Caco-2 (cell line): Measurements from ENCODE around the gene PHIP. TPM values are rescaled to one million over a fixed set of nuclear protein-coding genes. Genes with fewer than 3 reads are reported as not detected.
"Not testable (repeated sequence)": the region's sequence is repeated elsewhere in the genome, so short reads cannot be mapped to it uniquely, and the experiment has no call there.

Source experiments
- BruUV-seq: library from RNA; stranded (reverse); fragments of 400-500 nt; replicated peaks from 2 replicates; lab custom pipeline; 2021; lab: Mats Ljungman, UMichigan
- CTCF ChIA-PET: fragments of 300-600 bp; sonication (Branson Sonifier 250); formaldehyde crosslinking; loops from one replicate; lab custom pipeline; 2022; ENCODE audit warnings: antibody characterized with exemption; lab: Charles Lee
- POLR2A ChIA-PET: fragments of 300-600 bp; sonication (Branson Sonifier 250); formaldehyde crosslinking; loops from one replicate; lab custom pipeline; 2022; ENCODE audit warnings: antibody characterized with exemption; lab: Charles Lee
- DNase-seq, 2 experiments: peaks; one replicate each; pipeline versions ENCODE4 v3.0.0 to v3.0.0-alpha.2; 2020 to 2022
- H3K27me3 ChIP-seq: replicated peaks from 2 replicates; pipeline ENCODE4 v1.6.0; 2011; ENCODE audit warnings: low read length; ENCODE audit not compliant: control insufficient read depth, insufficient read depth
- H3K36me3 ChIP-seq: 2 replicates; pipeline ENCODE4 v1.5.1; 2011; ENCODE audit warnings: low read length; ENCODE audit not compliant: control insufficient read depth, insufficient read depth
- H3K4me1 ChIP-seq: fragments of 250-450 bp; sonication (Bioruptor Pico); 2 replicates; pipeline ENCODE4 v1.5.1; 2020; ENCODE audit warnings: mild to moderate bottlenecking
- H3K4me3 ChIP-seq: 2 replicates; pipeline ENCODE4 v1.5.1; 2011; ENCODE audit warnings: low read depth, mild to moderate bottlenecking, control low read depth, low read length
- H3K9me3 ChIP-seq: fragments of 250-450 bp; sonication (Bioruptor Pico); 2 replicates; pipeline ENCODE4 v1.5.1; 2020; ENCODE audit warnings: mild to moderate bottlenecking, moderate library complexity
- H3K27ac Mint-ChIP-seq: one replicate; pipeline ENCODE4 v1.8.0; 2022; ENCODE audit warnings: mixed read lengths; ENCODE audit not compliant: unreplicated experiment
- H3K27me3 Mint-ChIP-seq: one replicate; pipeline ENCODE4 v1.8.0; 2022; ENCODE audit warnings: mixed read lengths; ENCODE audit not compliant: insufficient read depth, unreplicated experiment
- H3K36me3 Mint-ChIP-seq: one replicate; pipeline ENCODE4 v1.8.0; 2022; ENCODE audit warnings: mild to moderate bottlenecking, mixed read lengths; ENCODE audit not compliant: insufficient read depth, unreplicated experiment
- H3K4me1 Mint-ChIP-seq: one replicate; pipeline ENCODE4 v1.8.0; 2022; ENCODE audit warnings: low read depth, mixed read lengths; ENCODE audit not compliant: unreplicated experiment
- H3K4me3 Mint-ChIP-seq: one replicate; pipeline ENCODE4 v1.8.0; 2022; ENCODE audit warnings: mild to moderate bottlenecking, moderate library complexity, mixed read lengths; ENCODE audit not compliant: unreplicated experiment
- H3K9me3 Mint-ChIP-seq: one replicate; pipeline ENCODE4 v1.8.0; 2022; ENCODE audit warnings: mixed read lengths; ENCODE audit not compliant: unreplicated experiment
- intact Hi-C: fragments of 100-400 bp; cut with micrococcal nuclease; formaldehyde crosslinking; loops from one replicate; pipeline ENCODE4 v1.10.0; 2022; ENCODE audit not compliant: unreplicated experiment
- total RNA-seq: library from RNA; stranded (reverse); gene quantifications from 2 replicates; pipeline ENCODE4 v1.2.3, GENCODE V29; 2022
- TF ChIP-seq, protein P1 (sequence below), 2 experiments: fragments of 200-600 bp in 1 of 2; IDR thresholded peaks; 1 replicate in 1 of 2; 2 replicates in 1 of 2; pipeline versions ENCODE4 v1.5.1 to v1.8.0; 2011 to 2022; ENCODE audit warnings: antibody characterized with exemption in 1 of 2, control low read depth in 1 of 2, inconsistent platforms in 1 of 2, low read depth in 1 of 2, low read length in 1 of 2, mild to moderate bottlenecking in 1 of 2, moderate library complexity in 1 of 2; ENCODE audit not compliant: insufficient read depth in 1 of 2, severe bottlenecking in 1 of 2, unreplicated experiment in 1 of 2

Gene PHIP
- total RNA-seq, 1 experiment from 2014 or later, result 31.2 TPM

DNA sequence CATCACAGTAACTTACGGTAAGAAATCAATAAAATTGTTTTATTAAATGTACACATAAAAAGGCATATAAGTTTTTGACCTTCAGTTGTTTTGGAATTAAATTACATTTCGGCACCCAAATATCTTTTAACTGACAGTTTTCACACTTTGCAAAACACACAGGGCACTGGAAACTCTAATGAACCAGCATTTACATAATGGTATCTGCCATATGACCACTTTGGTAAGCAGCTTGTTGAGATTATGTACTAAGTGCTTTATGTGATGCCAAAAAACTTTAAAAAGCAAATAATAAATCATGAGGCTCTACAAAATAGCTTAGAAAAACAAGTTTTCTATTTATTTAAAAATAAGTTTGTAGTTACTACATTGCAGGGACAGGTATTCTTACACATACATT, 142.5 kb downstream of the PHIP start:
- DNase-seq, result no peak
- no peak overlapping the region for H3K27ac Mint-ChIP-seq
- no peaks in the 10 kb centered on the region for H3K27me3 ChIP-seq
- POLR2A ChIA-PET, result no interaction called here
- TF ChIP-seq, protein P1, sequence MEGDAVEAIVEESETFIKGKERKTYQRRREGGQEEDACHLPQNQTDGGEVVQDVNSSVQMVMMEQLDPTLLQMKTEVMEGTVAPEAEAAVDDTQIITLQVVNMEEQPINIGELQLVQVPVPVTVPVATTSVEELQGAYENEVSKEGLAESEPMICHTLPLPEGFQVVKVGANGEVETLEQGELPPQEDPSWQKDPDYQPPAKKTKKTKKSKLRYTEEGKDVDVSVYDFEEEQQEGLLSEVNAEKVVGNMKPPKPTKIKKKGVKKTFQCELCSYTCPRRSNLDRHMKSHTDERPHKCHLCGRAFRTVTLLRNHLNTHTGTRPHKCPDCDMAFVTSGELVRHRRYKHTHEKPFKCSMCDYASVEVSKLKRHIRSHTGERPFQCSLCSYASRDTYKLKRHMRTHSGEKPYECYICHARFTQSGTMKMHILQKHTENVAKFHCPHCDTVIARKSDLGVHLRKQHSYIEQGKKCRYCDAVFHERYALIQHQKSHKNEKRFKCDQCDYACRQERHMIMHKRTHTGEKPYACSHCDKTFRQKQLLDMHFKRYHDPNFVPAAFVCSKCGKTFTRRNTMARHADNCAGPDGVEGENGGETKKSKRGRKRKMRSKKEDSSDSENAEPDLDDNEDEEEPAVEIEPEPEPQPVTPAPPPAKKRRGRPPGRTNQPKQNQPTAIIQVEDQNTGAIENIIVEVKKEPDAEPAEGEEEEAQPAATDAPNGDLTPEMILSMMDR (IDR thresholded peaks at IDR 0.05; ENCODE audit: insufficient read depth in 1 of 2, low read depth in 1 of 2, low read length in 1 of 2, severe bottlenecking in 1 of 2, unreplicated experiment in 1 of 2), result no peak
- BruUV-seq, result no TSS peak
- H3K9me3 ChIP-seq, result no peaks in the 10 kb centered on the region
- intact Hi-C loops, result no loop called here
- no peaks in the 10 kb centered on the region for H3K36me3 ChIP-seq
- no peak overlapping the region for H3K4me3 ChIP-seq
- CTCF ChIA-PET, result no interaction called here
- peaks cover 13% of the 10 kb centered on the region for H3K36me3 Mint-ChIP-seq
- no peaks in the 10 kb centered on the region for H3K9me3 Mint-ChIP-seq
- no peaks in the 10 kb centered on the region for H3K27me3 Mint-ChIP-seq
- no peak overlapping the region for H3K4me3 Mint-ChIP-seq
- H3K4me1 Mint-ChIP-seq, result no peaks in the 10 kb centered on the region
- H3K4me1 ChIP-seq, result no peaks in the 10 kb centered on the region

- ChIA-PET CTCF (no interaction called here), POLR2A (no interaction called here)
- no peaks in the 10 kb centered on the region for H3K36me3 ChIP-seq
- Mint-ChIP-seq H3K27me3 (peaks cover 3% of the 10 kb centered on the region), H3K36me3 (no peaks in the 10 kb centered on the region), H3K9me3 (peaks cover 31% of the 10 kb centered on the region), H3K4me3 (no peak overlapping the region), H3K27ac (no peak overlapping the region), H3K4me1 (no peaks in the 10 kb centered on the region)
- H3K9me3 ChIP-seq, result peaks cover 3% of the 10 kb centered on the region; the same call in 1 of the 2 replicates
- TF ChIP-seq, protein P1 (IDR thresholded peaks at IDR 0.05; ENCODE audit: insufficient read depth in 1 of 2, low read depth in 1 of 2, low read length in 1 of 2, severe bottlenecking in 1 of 2, unreplicated experiment in 1 of 2), result no peak
- no peaks in the 10 kb centered on the region for H3K4me1 ChIP-seq
- H3K27me3 ChIP-seq, result no peaks in the 10 kb centered on the region
- intact Hi-C loops, result no loop called here
- no peak for DNase-seq
- no peak overlapping the region for H3K4me3 ChIP-seq
- no TSS peak for BruUV-seq
Observed at GRCh38 chr6:78925317-78925716, 152.7 kb downstream of the PHIP start.

DNA sequence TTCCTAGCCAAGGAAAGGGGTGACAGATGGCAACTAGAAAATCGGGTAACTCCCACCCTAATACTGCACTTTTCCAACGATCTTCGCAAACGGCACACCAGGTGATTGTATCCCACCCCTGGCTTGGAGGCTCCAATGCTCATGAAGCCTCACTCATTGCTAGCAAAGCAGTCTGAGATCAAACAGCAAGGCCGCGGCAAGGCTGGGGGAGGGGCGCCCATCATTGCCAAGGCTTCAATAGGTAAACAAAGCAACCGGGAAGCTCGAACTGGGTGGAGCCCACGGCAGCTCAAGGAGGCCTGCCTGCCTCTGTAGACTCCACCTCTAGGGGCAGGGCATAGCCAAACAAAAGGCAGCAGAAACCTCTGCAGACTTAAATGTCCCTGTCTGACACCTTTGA, 156.9 kb downstream of the PHIP start:
- H3K9me3 Mint-ChIP-seq, result peaks cover 28% of the 10 kb centered on the region
- BruUV-seq, H3K4me3 Mint-ChIP-seq, H3K27ac Mint-ChIP-seq, H3K27me3 Mint-ChIP-seq, H3K4me1 Mint-ChIP-seq, H3K36me3 Mint-ChIP-seq, DNase-seq, H3K36me3 ChIP-seq, H3K4me1 ChIP-seq, H3K4me3 ChIP-seq, CTCF ChIA-PET, intact Hi-C loops, H3K27me3 ChIP-seq, H3K9me3 ChIP-seq, POLR2A ChIA-PET: not testable (repeated sequence)

DNA sequence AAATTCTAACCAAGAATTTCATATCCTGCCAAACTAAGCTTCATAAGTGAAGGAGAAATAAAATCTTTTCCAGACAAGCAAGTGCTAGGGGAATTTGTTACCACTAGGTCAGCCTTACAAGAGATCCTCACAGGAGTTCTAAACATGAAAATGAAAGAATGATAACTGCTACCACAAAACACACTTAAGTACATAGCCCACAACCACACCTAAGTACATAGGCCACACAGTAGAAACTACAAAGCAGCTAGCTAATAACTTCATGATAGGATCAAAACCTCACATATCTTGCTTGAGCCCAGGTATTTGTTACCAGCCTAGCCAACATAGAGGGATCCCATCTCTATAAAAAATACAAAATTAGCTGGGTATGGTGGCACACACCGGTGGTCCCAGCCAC, 160.3 kb downstream of the PHIP start:
- DNase-seq, result no peak
- Histone ChIP-seq H3K4me3 (no peak overlapping the region), H3K27me3 (no peaks in the 10 kb centered on the region), H3K9me3 (no peaks in the 10 kb centered on the region; the same call in none of the 2 replicates), H3K4me1 (no peaks in the 10 kb centered on the region), H3K36me3 (no peaks in the 10 kb centered on the region)
- H3K27ac Mint-ChIP-seq, result no peak overlapping the region
- H3K36me3 Mint-ChIP-seq, result no peaks in the 10 kb centered on the region
- no peaks in the 10 kb centered on the region for H3K4me1 Mint-ChIP-seq
- POLR2A ChIA-PET, result no interaction called here
- BruUV-seq, result no TSS peak
- no peaks in the 10 kb centered on the region for H3K27me3 Mint-ChIP-seq
- TF ChIP-seq, protein P1 (IDR thresholded peaks at IDR 0.05; ENCODE audit: insufficient read depth in 1 of 2, low read depth in 1 of 2, low read length in 1 of 2, severe bottlenecking in 1 of 2, unreplicated experiment in 1 of 2), result no peak
- CTCF ChIA-PET, result no interaction called here
- intact Hi-C loops, result no loop called here
- H3K9me3 Mint-ChIP-seq, result peaks cover 21% of the 10 kb centered on the region
- H3K4me3 Mint-ChIP-seq, result no peak overlapping the region
